Urothelium cell line (cell line): ENCODE measurements around the gene ACSM4.
"Not testable (repeated sequence)": the region's sequence is repeated elsewhere in the genome, so short reads cannot be mapped to it uniquely, and the experiment has no call there.

Source experiments
- DNase-seq: peaks from one replicate; pipeline ENCODE4 v3.0.0; 2011; ENCODE audit warnings: low spot score, mixed read lengths
- FAIRE-seq: peaks from 2 replicates; lab custom pipeline; 2011; peaks lifted over from hg19 to GRCh38; lab: Jason Lieb, UNC

The ACSM4 gene, protein sequence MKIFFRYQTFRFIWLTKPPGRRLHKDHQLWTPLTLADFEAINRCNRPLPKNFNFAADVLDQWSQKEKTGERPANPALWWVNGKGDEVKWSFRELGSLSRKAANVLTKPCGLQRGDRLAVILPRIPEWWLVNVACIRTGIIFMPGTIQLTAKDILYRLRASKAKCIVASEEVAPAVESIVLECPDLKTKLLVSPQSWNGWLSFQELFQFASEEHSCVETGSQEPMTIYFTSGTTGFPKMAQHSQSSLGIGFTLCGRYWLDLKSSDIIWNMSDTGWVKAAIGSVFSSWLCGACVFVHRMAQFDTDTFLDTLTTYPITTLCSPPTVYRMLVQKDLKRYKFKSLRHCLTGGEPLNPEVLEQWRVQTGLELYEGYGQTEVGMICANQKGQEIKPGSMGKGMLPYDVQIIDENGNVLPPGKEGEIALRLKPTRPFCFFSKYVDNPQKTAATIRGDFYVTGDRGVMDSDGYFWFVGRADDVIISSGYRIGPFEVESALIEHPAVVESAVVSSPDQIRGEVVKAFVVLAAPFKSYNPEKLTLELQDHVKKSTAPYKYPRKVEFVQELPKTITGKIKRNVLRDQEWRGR

DNA sequence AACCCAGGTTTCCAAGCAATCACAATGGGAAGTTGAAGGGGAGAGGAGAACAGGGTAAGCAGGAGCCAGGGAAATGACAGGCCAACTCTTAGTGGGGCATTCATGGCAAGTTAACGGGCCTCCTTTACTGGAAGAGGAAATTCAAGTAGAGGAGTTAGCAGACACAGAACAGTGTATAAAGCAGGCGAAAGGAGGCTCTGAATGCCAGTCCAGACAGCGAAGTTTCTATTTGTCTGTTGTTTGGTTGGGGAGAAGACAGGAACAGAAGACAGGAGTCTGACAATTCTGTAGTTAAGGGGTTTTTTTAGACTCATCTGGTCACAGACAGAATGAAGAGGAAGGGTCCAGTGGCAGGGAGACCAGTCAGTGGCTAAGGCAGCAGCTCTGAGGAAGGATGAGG is at the start of gene ACSM4:
Gene ACSM4 (plus strand): TSS at position 301 of the 400 bp plus-strand sequence. CDS start 260 bp downstream, outside the sequence.
- DNase-seq (no peak), FAIRE-seq (no peak)

DNA sequence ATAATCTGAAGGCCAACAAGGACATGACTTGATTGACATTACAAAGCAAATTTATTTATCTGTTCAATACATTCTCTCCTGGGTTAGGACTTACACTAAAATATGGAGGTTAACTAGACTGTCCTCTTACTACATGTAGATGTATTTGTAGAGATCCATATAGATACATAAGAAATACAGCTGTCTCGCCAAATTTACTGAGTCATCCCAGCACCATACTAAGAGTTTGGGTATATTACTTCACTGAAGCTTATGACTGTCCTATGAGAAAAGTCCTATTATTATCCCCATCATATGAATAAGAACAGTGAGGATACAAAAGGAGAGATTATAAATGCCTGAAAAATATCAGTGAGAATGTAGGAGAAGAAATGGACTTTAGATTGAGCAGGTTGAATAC is 44.8 kb upstream of the ACSM4 start:
- FAIRE-seq = no peak
- no peak for DNase-seq

DNA sequence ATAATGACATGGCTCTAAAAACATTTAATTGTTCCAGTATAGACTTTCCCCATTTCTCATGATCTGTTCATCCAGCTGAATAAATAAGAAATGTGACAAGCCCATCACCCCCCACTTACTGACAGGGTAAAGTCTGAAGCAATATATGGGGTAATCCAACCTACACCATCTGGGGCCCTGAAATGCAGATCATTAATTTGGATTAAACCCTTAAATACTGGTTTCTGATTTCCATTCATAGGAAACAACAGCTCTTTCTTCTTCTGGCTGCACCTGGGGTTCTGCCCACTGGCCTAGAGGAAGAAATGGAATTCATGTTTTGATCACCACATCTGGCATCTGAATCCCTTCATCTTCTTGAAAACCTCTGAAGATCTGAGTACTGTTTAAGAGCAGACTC is 39.3 kb upstream of the ACSM4 start:
- FAIRE-seq = no peak
- no peak for DNase-seq

DNA sequence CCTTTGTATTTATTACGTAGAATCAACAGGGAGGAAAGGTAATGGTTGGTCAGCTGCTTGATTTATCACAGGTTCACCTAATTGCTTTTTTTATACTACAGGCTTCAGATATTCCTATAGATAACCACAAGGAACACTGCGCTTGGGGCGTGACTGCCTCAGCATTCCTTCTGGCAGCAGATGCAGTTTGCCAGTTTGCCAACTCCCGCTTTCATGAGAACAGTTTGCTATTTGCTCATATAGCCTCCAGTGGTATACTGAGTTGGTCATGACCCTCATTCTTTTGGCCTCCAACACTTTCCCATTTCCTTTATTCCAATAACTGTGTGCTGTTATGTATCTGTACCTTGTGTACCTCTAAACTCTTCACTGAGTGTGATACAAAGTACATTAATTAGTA is 38.6 kb upstream of the ACSM4 start:
- FAIRE-seq = peak; percentile 20
- no peak for DNase-seq

DNA sequence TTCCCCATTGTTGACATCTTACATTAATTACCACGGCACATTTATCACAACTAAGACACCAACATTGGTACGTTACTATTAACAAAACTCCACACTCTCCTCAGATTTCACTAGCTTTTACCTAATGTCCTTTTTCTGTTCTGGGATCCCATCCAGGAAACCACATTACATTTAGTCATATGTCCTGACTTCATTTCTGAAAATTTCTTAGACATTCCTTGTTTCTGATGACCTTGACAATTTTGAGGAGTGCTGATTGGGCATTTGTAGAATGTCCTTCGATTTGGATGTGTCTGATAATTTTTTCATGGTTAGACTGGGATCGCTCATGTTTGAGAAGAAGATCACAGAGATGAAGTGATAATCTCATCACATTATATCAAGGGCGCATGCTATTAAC is 34.6 kb upstream of the ACSM4 start:
- FAIRE-seq (no peak), DNase-seq (no peak)

DNA sequence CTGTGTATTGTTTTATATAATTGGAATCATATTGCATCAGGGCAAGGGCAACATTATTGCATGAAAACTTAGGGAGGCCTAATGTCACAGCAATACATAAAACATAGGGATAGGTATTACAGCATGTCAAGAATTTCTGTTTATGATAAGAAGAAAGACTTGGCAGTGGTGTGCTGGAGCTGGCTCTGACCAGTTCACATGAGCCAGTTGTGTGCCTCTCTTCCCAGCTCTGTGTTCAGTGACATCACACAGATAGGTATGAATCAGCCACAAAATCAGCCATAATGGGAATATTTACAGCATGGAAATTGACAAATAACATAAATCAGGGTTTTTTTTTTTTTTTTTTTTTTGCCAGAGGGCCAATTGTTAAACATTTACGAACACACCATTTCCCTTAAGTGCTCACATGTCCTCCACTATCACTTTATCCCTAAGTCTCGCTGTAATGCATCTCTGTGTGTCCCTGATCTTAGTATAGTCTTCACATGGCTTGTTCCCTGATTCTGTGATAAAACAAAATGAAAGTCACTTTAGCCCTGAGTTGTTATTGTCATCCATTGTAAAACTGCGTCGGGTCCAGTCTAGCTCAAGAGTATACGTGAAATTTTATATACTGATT is 31.9 kb upstream of the ACSM4 start:
- DNase-seq (no peak), FAIRE-seq (no peak)

DNA sequence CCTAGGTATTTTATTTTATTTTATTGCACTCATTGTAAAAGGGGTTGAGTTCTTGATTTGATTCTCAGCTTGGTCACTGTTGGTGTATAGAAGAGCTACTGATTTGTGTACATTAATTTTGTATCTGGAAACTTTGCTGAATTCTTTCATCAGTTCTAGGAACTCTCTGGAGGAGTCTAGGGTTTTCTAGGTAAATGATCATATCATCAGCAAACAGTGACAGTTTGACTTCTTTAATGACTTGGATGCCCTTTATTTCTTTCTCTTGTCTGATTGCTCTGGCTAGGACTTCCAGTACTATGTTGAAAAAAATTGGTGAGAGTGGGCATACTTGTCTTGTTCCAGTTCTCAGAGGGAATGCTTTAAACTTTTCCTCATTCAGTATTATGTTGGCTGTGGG is 28.4 kb upstream of the ACSM4 start:
- FAIRE-seq, DNase-seq: not testable (repeated sequence)

DNA sequence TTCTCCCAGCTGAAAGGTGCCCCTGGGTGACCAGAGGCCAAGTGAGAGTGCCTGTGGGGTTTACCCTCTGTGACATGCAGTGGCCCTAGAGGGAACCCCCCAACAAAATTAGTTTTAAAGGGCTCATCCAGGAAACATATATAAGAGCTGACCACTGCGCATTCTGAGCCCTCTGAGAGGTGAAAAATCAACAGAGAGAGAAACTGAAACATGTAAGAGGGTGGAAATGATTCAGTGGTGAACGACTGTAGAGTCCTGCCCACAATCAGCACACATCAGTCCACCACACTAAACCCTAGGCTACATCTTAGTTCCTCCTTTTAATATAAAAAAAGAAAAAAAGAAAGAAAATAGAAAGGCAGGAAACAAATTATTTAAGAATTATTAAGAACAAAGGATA is 21.0 kb upstream of the ACSM4 start:
- no peak for DNase-seq
- no peak for FAIRE-seq

DNA sequence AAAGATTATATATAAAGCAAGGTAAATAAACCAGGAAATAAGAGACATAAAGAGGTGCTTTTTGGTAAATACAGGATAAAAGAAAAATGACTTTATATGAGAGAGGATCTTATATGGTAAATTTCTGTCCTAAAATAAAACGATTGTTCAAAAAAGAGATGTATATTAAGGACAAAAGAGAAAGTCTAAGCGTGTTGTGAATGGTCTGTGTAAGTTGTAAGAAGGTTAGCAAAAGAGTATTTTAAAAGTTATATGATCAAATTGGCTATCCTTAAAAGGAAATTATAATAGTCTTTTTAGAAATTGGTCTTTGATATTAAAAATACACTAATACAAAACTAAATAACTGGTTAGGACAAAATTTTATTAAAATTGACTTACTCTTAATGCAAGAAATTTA is 14.1 kb upstream of the ACSM4 start:
- no peak for DNase-seq
- no peak for FAIRE-seq

DNA sequence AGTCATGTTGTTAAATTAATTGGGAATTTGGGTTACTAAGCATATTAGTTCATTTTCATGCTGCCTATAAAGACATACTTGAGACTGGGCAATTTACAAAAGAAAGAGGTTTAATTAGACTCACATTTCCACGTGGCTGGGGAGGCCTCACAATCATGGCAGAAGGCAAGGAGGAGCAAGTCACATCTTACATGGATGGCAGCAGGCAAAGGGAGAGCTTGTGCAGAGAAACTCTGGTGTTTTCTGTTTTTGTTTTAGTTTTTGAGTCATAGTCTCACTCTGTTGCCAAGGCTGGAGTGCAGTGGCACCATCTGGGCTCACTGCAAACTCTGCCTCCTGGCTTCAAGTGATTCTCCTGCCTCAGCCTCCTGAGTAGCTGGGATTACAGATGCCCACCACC is 13.3 kb upstream of the ACSM4 start:
- not testable (repeated sequence) for DNase-seq, FAIRE-seq

DNA sequence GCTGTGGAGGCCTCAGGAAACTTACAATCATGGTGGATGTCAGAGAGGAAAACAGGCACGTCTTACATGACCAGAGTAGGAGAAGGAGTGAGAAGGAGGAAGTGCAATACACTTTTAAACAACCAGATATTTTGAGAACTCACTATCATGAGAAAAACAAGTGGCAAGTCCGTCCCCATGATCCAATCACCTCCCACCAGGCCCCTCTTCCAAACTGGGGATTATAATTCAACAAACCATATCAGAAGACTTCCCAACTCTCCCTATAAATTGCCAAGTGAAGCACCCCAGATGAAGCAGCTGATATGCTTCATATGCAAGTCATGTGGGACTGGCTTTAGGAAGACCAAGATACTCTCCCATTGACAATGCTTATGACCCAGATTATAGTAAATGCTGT is 11.6 kb upstream of the ACSM4 start:
- FAIRE-seq (no peak), DNase-seq (no peak)

DNA sequence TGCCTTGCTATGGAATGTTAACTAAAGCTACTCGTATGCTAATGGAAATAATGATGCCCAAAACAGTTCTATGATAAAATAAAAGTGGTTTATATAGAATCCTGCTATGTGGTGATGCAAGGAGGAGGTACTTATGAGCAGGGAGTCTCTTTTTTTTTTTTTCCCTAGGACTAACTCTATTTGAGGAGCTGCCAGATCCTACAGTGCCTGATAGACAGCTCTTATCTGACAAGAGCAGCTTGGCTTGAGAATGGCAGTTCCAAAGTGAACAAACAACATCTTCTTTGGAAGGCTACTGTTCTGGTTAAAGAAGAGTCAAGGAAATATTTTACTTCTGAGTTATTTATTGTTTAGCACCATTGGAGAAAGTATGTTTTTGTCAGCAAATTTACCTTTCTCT is 10.2 kb upstream of the ACSM4 start:
- no peak for FAIRE-seq

DNA sequence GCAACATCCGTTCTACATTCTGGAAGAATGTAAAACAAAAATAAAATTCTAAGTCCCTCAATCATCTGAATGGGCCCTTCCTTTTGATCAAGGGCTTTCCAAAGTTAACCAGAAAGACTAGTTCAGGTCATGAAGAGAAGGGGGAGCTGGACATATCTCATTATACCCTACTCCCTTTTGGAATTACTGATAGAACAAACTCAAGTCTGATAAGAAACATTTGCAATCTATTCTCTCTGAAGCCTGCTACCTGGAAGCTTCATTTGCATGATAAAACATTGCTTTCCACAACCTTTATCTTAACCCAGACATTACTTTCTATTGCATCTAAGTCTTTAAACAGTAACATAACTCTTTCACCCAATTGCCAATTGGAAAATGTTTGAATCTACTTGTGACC is 8.3 kb upstream of the ACSM4 start:
- FAIRE-seq (no peak), DNase-seq (no peak)

More for the DNA sequence above, 10.2 kb upstream of the ACSM4 start:
- no peak for DNase-seq

DNA sequence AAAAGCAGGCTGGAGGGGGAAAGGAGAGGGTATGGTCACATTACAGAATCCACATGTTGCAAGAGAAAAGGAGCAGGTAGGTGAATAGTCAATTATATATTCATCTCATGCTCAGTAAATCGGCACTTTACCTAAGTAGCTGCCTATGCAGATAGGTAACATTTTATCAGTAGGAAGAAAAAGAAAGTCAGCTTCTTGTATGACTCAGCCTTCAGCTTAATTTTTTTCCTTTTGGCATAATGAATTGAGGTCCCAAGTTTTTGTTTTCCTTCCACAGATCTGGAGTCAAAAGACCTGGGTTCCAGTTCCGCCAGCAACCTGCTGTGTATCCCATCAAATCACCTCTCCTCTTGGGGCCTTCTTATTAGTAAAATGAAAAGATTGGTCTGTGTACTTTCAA is 6.0 kb upstream of the ACSM4 start:
- DNase-seq = no peak
- no peak for FAIRE-seq

DNA sequence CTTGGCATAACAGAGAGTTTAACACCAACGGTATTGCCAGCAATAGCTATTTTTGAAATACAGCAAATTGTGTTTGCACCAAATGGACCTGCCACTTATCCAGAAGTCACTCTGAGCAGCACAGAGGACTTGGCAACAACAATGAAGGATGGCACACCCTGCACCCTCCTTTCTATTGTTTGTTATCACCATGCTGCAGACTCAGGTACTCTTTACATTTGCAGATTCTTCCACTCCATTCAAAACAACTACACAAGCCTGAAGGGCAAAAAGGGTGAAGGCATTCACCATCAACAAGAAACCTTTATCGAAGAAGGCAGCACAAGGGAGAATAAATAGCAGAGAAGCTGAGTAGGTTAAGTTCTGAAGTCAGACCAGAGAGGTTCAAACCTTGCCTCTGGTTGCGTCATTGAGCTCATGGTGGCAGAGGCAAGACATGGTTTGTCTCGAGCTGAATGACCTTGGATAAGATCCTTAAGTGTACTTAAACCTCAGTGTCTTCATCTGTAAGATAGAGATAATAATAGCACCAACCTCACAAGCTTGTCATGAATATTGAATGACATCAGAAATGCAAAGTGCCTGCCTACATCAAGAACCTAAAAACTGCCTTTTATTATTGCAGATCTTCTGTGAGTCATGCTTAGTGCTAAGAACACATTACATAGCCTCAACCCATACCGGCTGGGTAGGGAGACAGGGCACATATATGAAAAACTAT is 1.4 kb upstream of the ACSM4 start:
- FAIRE-seq = no peak

DNA sequence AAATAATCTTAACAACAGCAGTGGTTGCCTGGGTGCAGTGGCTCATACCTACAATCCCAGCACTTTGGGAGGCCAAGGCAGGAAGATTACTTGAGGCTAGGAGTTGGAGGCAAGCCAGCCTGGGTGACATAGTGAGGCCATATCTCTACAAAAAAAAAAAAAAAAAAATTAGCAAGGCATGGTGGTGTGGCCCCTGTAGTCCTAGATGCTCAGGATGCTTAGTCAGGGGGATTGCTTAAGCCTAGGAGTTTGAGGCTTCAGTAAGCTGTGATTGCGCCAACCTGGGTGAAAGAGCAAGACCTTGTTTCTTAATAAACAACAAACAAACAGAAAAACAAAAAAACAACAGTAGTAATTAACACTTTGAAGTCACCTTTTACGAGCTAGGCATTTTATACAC is 642 bp upstream of the ACSM4 start:
- FAIRE-seq (no peak), DNase-seq (no peak)

More for the DNA sequence above, 1.4 kb upstream of the ACSM4 start:
- DNase-seq = no peak

DNA sequence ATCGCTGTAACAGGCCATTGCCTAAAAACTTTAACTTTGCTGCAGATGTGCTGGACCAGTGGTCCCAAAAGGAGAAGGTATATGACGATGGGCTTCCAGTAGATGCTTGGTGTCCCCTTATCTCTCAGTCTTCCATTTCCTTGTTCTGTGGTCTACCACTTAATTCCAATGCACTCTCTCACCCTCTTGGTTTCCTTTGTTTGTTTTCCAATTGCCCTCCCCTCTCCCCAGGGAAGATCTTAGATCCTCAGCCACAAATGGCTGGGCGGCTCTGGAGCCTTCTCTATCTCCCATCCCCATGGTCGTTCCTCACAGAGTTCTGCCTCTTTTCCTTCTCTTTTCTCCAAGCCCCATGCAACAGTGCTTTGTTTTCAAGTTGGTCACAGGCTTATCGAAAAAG is 584 bp downstream of the ACSM4 start:
- FAIRE-seq = no peak
- peak; percentile 9 for DNase-seq

DNA sequence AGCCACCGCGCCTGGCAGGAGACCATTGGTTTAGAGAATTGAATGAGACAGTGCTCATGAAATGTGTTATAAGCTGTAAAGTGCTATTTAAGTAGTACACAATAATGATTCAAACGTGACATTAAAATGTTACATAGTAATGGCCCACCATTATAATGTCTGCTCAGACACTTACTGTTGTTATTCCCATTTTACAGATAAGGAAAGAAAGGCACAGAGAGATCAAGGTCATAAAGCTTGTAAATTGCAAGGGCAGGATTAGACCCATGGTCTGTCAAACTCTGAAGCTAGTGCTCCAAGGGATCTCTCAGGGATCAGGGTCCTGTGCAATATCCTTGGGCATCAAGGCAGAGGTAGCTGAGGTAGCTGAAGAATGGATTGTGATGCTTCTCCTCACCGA is 6.2 kb downstream of the ACSM4 start:
- DNase-seq (no peak), FAIRE-seq (peak; percentile 53)

DNA sequence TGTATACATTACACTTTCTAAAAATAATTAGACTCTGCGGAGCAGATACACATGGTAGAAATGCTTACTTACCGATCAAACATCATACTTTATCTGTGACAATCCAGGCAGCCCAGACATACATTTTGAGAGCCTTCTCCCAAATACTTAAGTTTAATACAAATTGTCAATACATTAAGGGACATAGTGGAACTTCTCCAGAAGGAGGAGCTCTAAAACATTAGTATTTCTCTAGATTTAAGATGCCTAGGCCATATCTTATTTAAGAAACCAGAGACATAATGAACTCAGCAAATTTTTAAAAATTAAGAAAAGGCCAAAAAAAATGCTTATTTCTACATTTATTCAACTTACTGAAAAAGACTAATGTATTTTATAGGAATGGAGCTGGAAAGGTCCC is 16.1 kb downstream of the ACSM4 start:
- DNase-seq (no peak), FAIRE-seq (no peak)

DNA sequence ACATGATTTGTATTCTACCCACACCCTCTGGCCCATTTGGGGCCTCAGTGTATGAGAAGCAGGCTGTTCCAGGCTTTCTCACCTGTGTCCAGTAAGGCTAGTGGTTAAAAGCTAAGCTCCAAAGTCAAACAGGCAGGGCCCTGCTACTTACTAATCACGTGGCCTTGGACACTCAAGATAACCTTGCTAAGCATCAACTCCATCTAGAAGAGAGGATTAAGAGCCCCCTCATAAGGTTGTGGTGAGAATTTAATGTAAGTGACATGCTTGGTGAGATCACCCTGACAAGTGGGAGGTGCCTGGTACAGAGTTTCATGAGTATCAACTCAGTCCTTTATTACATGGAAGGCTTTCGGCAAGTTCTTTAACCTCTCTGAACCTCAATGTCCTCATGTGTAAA is 17.8 kb downstream of the ACSM4 start:
- FAIRE-seq = no peak
- DNase-seq = no peak

DNA sequence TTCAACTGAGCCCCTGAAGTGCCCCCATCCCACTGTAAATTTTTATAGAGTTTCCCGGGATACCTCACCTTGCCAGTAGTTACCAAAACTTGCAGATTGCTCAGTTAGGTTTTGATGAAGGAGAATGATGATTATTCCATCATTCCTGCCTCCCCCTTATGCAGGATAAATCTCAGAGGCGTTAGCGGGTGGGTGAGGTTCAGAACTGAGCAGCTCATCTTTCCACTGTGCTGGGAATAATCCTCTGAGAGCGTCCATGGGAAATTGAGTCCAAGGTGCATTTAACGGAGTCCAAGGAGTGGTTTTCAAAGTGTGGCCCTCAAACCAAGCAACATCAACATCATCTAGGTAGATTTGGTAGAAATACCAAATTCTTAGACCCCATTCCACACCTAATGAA is 18.7 kb downstream of the ACSM4 start:
- no peak for FAIRE-seq
- no peak for DNase-seq

DNA sequence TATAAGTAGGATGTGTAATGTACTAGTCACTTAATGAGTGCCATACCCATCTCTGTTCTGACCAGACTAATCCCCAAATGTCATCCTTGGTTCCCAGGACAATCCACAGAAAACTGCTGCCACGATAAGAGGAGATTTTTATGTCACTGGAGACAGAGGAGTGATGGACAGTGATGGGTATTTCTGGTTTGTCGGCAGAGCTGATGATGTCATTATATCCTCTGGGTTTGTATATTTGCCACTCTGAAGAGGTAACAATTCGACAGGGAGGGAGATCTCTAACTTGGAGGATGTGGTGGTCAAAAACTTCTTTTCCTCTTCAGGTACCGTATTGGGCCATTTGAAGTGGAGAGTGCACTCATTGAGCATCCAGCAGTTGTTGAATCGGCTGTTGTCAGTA is 20.3 kb downstream of the ACSM4 start:
- FAIRE-seq (no peak), DNase-seq (no peak)
